ENCODE measurements around the gene ARL6.
"Not testable (repeated sequence)": the region's sequence is repeated elsewhere in the genome, so short reads cannot be mapped to it uniquely, and the experiment has no call there.

The ARL6 gene

GRCh38 chr3:97822359-97822775, 57.8 kb downstream of the ARL6 start:
- H3K36me3 ChIP-seq (ENCODE audit: control insufficient read depth, insufficient read depth, low read length) = no peaks in the 10 kb centered on the region
- H3K9me3 ChIP-seq (ENCODE audit: control insufficient read depth, insufficient read depth, low read length) = no peaks in the 10 kb centered on the region
- peak overlapping the region; percentile 68 for H3K9ac ChIP-seq (ENCODE audit: low read depth, low read length)
- H3K4me3 ChIP-seq (ENCODE audit: low read depth, low read length) = peak overlapping the region; percentile 87
- peaks cover 8% of the 10 kb centered on the region for H3K4me1 ChIP-seq (ENCODE audit: control insufficient read depth, insufficient read depth, low read length)
- H3K27me3 ChIP-seq (ENCODE audit: control insufficient read depth, insufficient read depth, low read length) = peaks cover 28% of the 10 kb centered on the region

GRCh38 chr3:97823046-97824004, 58.8 kb downstream of the ARL6 start:
- Histone ChIP-seq H3K9me3 (ENCODE audit: control insufficient read depth, insufficient read depth, low read length) (no peaks in the 10 kb centered on the region), H3K36me3 (ENCODE audit: control insufficient read depth, insufficient read depth, low read length) (no peaks in the 10 kb centered on the region), H3K27me3 (ENCODE audit: control insufficient read depth, insufficient read depth, low read length) (peaks cover 28% of the 10 kb centered on the region), H3K9ac (ENCODE audit: low read depth, low read length) (no peak overlapping the region), H3K4me3 (ENCODE audit: low read depth, low read length) (peak overlapping the region; percentile 87), H3K4me1 (ENCODE audit: control insufficient read depth, insufficient read depth, low read length) (peaks cover 8% of the 10 kb centered on the region)

- Histone ChIP-seq H3K9me3 (ENCODE audit: control insufficient read depth, insufficient read depth, low read length) (no peaks in the 10 kb centered on the region), H3K9ac (ENCODE audit: low read depth, low read length) (no peak overlapping the region), H3K4me3 (ENCODE audit: low read depth, low read length) (no peak overlapping the region), H3K27me3 (ENCODE audit: control insufficient read depth, insufficient read depth, low read length) (peaks cover 26% of the 10 kb centered on the region), H3K36me3 (ENCODE audit: control insufficient read depth, insufficient read depth, low read length) (no peaks in the 10 kb centered on the region), H3K4me1 (ENCODE audit: control insufficient read depth, insufficient read depth, low read length) (peaks cover 8% of the 10 kb centered on the region)
Measured at GRCh38 chr3:97825101-97825500, 60.5 kb downstream of the ARL6 start.

DNA sequence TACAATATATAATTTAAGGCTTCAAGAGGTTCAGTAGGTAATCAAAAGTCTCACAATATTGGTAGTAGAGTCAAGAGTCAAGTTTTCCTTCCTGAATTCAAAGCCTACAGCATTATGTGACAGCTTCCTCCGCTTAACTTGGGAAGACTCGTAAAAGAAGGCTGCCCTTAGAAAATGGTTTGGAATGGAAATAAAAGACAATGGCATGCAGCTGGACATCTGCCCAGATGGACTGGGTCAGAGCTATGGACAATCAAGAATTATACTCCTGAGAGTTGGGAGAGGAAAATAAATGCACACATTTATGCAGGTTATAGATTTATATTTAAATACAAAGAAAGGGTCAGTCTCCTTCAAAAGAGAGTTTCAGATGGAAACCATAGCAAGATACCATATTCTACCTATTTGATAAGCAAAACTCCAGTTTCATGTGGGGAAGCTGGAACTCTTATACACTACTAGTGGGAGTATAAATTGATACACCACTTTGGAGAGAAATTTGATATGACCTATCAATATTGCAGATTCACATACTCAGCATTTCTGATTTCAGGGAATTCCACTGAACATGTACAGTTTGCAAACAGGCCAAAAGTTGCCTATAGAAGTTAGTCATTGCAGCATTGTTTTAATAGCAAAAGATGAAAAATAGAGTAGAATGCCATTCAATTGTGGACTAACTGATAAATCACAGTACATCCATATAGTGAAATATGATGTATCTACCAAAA, 63.3 kb downstream of the ARL6 start:
- peaks cover 6% of the 10 kb centered on the region for H3K4me1 ChIP-seq (ENCODE audit: control insufficient read depth, insufficient read depth, low read length)
- peaks cover 11% of the 10 kb centered on the region for H3K27me3 ChIP-seq (ENCODE audit: control insufficient read depth, insufficient read depth, low read length)
- H3K4me3 ChIP-seq (ENCODE audit: low read depth, low read length) = no peak overlapping the region
- H3K9me3 ChIP-seq (ENCODE audit: control insufficient read depth, insufficient read depth, low read length) = no peaks in the 10 kb centered on the region
- H3K36me3 ChIP-seq (ENCODE audit: control insufficient read depth, insufficient read depth, low read length) = no peaks in the 10 kb centered on the region
- no peak overlapping the region for H3K9ac ChIP-seq (ENCODE audit: low read depth, low read length)

DNA sequence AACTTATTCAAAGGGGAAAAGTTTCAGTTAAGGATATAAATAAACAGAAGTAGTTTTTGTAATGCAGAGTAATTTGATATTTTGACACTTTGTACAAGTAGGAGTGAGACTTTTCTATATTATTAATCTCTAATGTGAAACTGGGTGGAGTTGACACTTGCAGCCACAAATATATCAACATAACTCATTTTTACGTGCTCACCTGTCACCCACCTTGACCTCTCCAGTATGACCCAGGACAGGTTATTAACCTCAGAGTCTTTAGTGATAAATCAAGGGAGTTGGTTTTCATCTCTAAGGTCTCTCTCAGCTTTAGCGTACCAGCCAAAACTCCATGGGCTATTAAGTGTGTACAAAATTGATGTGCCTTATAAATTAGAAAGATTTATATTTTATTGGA, 64.6 kb downstream of the ARL6 start:
- Histone ChIP-seq H3K36me3 (ENCODE audit: control insufficient read depth, insufficient read depth, low read length) (no peaks in the 10 kb centered on the region), H3K4me1 (ENCODE audit: control insufficient read depth, insufficient read depth, low read length) (no peaks in the 10 kb centered on the region), H3K9me3 (ENCODE audit: control insufficient read depth, insufficient read depth, low read length) (no peaks in the 10 kb centered on the region), H3K9ac (ENCODE audit: low read depth, low read length) (no peak overlapping the region), H3K27me3 (ENCODE audit: control insufficient read depth, insufficient read depth, low read length) (no peaks in the 10 kb centered on the region), H3K4me3 (ENCODE audit: low read depth, low read length) (no peak overlapping the region)

GRCh38 chr3:97830638-97831037, 66.1 kb downstream of the ARL6 start:
- no peak overlapping the region for H3K9ac ChIP-seq (ENCODE audit: low read depth, low read length)
- H3K27me3 ChIP-seq (ENCODE audit: control insufficient read depth, insufficient read depth, low read length) = no peaks in the 10 kb centered on the region
- no peak overlapping the region for H3K4me3 ChIP-seq (ENCODE audit: low read depth, low read length)
- no peaks in the 10 kb centered on the region for H3K9me3 ChIP-seq (ENCODE audit: control insufficient read depth, insufficient read depth, low read length)
- H3K4me1 ChIP-seq (ENCODE audit: control insufficient read depth, insufficient read depth, low read length) = no peaks in the 10 kb centered on the region
- H3K36me3 ChIP-seq (ENCODE audit: control insufficient read depth, insufficient read depth, low read length) = no peaks in the 10 kb centered on the region

DNA sequence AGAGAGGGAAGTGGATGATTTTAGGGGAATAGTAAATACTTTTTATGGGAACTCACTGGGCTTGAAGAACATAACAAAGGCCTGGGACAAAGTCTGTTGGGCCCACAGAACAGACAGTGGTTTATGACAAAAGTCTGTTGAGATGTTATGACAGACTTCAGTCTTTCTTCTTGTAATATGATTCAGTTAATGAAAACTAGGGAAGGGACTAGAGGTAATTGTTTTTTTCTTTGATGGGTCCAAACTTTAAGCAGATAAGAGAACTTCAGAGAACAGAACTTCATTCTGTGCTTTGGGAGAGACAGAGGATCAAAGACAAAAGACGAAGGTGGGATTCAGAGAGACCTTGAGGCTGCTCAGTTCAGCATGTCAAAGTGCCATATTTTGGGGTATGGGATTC, 66.6 kb downstream of the ARL6 start:
- Histone ChIP-seq H3K27me3 (ENCODE audit: control insufficient read depth, insufficient read depth, low read length) (no peaks in the 10 kb centered on the region), H3K9ac (ENCODE audit: low read depth, low read length) (no peak overlapping the region), H3K36me3 (ENCODE audit: control insufficient read depth, insufficient read depth, low read length) (no peaks in the 10 kb centered on the region)

DNA sequence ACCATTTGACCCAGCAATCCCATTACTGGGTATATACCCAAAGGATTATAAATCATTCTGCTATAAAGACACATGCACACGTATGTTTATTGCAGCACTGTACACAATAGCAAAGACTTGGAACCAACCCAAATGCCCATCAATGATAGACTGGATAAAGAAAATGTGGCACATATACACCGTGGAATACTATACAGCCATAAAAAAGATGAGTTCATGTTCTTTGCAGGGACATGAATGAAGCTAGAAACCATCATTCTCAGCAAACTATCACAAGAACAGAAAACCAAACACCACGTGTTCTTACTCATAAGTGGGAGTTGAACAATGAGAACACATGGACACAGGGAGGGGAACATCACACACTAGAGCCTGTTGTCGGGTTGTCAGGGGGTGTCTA, 68.6 kb downstream of the ARL6 start:
- H3K9me3 ChIP-seq (ENCODE audit: control insufficient read depth, insufficient read depth, low read length); H3K4me1 ChIP-seq (ENCODE audit: control insufficient read depth, insufficient read depth, low read length); H3K36me3 ChIP-seq (ENCODE audit: control insufficient read depth, insufficient read depth, low read length); H3K4me3 ChIP-seq (ENCODE audit: low read depth, low read length); H3K9ac ChIP-seq (ENCODE audit: low read depth, low read length); H3K27me3 ChIP-seq (ENCODE audit: control insufficient read depth, insufficient read depth, low read length): not testable (repeated sequence)

More for the DNA sequence above, 66.6 kb downstream of the ARL6 start:
- no peaks in the 10 kb centered on the region for H3K9me3 ChIP-seq (ENCODE audit: control insufficient read depth, insufficient read depth, low read length)
- no peak overlapping the region for H3K4me3 ChIP-seq (ENCODE audit: low read depth, low read length)
- no peaks in the 10 kb centered on the region for H3K4me1 ChIP-seq (ENCODE audit: control insufficient read depth, insufficient read depth, low read length)

DNA sequence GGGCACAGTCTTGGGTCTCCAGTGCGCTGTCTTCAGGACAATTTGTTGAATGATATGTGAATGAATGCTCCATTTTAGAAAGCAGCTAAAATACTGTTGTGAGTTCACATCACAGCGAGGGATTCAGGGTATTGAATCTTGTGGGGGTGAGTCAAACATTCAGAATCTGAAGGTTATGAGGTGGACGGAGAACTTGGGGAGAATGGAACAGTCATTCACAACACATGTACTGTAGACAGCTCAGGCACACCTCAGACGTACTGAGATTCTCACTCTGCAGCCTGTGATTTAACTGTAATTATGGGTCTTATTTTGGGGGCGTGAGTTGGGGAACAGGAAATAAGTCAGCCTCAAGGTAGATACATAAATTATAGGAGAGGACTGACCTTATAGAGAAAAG, 71.2 kb downstream of the ARL6 start:
- Histone ChIP-seq H3K9me3 (ENCODE audit: control insufficient read depth, insufficient read depth, low read length) (no peaks in the 10 kb centered on the region), H3K4me1 (ENCODE audit: control insufficient read depth, insufficient read depth, low read length) (no peaks in the 10 kb centered on the region), H3K27me3 (ENCODE audit: control insufficient read depth, insufficient read depth, low read length) (no peaks in the 10 kb centered on the region), H3K9ac (ENCODE audit: low read depth, low read length) (no peak overlapping the region), H3K4me3 (ENCODE audit: low read depth, low read length) (no peak overlapping the region), H3K36me3 (ENCODE audit: control insufficient read depth, insufficient read depth, low read length) (no peaks in the 10 kb centered on the region)

DNA sequence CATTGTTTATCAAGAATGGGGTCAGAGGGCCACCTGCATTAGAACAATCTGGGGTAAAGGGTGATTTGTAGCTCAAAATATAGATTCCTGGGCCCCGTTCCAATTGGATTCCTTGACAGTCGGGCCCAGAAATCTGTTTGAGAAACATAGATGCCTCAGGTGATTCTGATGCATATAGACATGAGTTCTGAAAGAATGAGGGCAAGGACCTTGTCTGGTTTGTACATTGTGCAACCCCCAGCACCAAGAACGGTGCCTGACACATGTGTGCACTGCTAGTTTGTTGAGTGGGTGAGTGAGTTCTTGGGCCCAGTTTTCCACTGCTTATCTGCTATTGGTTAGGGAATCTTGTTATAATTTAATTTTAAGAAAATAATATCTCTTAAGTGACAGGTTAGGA, 73.8 kb downstream of the ARL6 start:
- Histone ChIP-seq H3K36me3 (ENCODE audit: control insufficient read depth, insufficient read depth, low read length) (no peaks in the 10 kb centered on the region), H3K9me3 (ENCODE audit: control insufficient read depth, insufficient read depth, low read length) (no peaks in the 10 kb centered on the region), H3K9ac (ENCODE audit: low read depth, low read length) (no peak overlapping the region), H3K4me3 (ENCODE audit: low read depth, low read length) (no peak overlapping the region), H3K27me3 (ENCODE audit: control insufficient read depth, insufficient read depth, low read length) (no peaks in the 10 kb centered on the region), H3K4me1 (ENCODE audit: control insufficient read depth, insufficient read depth, low read length) (peaks cover under 1% of the 10 kb centered on the region)

DNA sequence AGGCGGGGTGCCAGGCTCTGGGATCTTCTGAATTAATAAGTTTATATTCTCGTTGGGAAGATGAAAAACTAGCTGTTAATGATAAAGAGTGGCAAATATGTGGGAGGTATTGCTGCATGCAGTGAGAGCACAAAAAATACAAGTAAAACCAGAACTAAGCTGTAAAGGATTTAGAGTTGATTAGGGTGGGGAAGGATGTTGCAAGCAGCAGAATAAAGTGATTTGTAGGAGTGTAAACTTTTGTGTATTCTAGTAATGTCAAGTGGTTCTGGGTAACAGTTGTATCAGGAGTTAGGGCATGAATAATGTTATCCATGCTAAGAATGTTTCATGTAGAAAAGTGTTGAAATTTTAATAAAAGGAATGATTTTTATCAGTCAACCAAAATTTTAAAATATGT, 75.4 kb downstream of the ARL6 start:
- no peak overlapping the region for H3K4me3 ChIP-seq (ENCODE audit: low read depth, low read length)
- no peaks in the 10 kb centered on the region for H3K9me3 ChIP-seq (ENCODE audit: control insufficient read depth, insufficient read depth, low read length)
- H3K4me1 ChIP-seq (ENCODE audit: control insufficient read depth, insufficient read depth, low read length) = peaks cover 9% of the 10 kb centered on the region
- H3K36me3 ChIP-seq (ENCODE audit: control insufficient read depth, insufficient read depth, low read length) = no peaks in the 10 kb centered on the region
- H3K9ac ChIP-seq (ENCODE audit: low read depth, low read length) = no peak overlapping the region
- H3K27me3 ChIP-seq (ENCODE audit: control insufficient read depth, insufficient read depth, low read length) = no peaks in the 10 kb centered on the region

- H3K4me3 ChIP-seq (ENCODE audit: low read depth, low read length) = no peak overlapping the region
- H3K9me3 ChIP-seq (ENCODE audit: control insufficient read depth, insufficient read depth, low read length) = no peaks in the 10 kb centered on the region
- no peaks in the 10 kb centered on the region for H3K27me3 ChIP-seq (ENCODE audit: control insufficient read depth, insufficient read depth, low read length)
- H3K4me1 ChIP-seq (ENCODE audit: control insufficient read depth, insufficient read depth, low read length) = peaks cover 9% of the 10 kb centered on the region
- H3K36me3 ChIP-seq (ENCODE audit: control insufficient read depth, insufficient read depth, low read length) = no peaks in the 10 kb centered on the region
- no peak overlapping the region for H3K9ac ChIP-seq (ENCODE audit: low read depth, low read length)
Measured at GRCh38 chr3:97841304-97841703, 76.7 kb downstream of the ARL6 start.

Data from iPS-15b (cell line).